ENCODE results near the gene CERS1.
"Not testable (repeated sequence)": the region's sequence is repeated elsewhere in the genome, so short reads cannot be mapped to it uniquely, and the experiment has no call there.

CERS1 gene

GRCh38 chr19:18908917-18909619, 13.1 kb upstream of the CERS1 start:
- Mint-ChIP-seq H3K4me3 (no peak overlapping the region), H3K36me3 (ENCODE audit: low read depth) (peaks cover 15% of the 10 kb centered on the region), H3K9me3 (no peaks in the 10 kb centered on the region), H3K27ac (no peak overlapping the region), H3K4me1 (ENCODE audit: low read depth) (no peaks in the 10 kb centered on the region), H3K27me3 (no peaks in the 10 kb centered on the region)

GRCh38 chr19:18906605-18907519, 10.9 kb upstream of the CERS1 start:
- Mint-ChIP-seq H3K4me1 (ENCODE audit: low read depth) (no peaks in the 10 kb centered on the region), H3K27me3 (no peaks in the 10 kb centered on the region), H3K4me3 (no peak overlapping the region), H3K9me3 (no peaks in the 10 kb centered on the region), H3K27ac (no peak overlapping the region), H3K36me3 (ENCODE audit: low read depth) (peaks cover 4% of the 10 kb centered on the region)

- H3K4me1 Mint-ChIP-seq (ENCODE audit: low read depth): no peaks in the 10 kb centered on the region
- H3K27ac Mint-ChIP-seq: no peak overlapping the region
- no peaks in the 10 kb centered on the region for H3K27me3 Mint-ChIP-seq
- H3K4me3 Mint-ChIP-seq: no peak overlapping the region
- H3K9me3 Mint-ChIP-seq: no peaks in the 10 kb centered on the region
- H3K36me3 Mint-ChIP-seq (ENCODE audit: low read depth): peaks cover 8% of the 10 kb centered on the region
These were observed 9.7 kb upstream of the CERS1 start for GRCh38 chr19:18905513-18906236.

- Mint-ChIP-seq H3K9me3 (no peaks in the 10 kb centered on the region), H3K4me1 (ENCODE audit: low read depth) (no peaks in the 10 kb centered on the region), H3K36me3 (ENCODE audit: low read depth) (peaks cover 11% of the 10 kb centered on the region), H3K4me3 (no peak overlapping the region), H3K27ac (no peak overlapping the region), H3K27me3 (no peaks in the 10 kb centered on the region)
These were observed 9.1 kb upstream of the CERS1 start for GRCh38 chr19:18905058-18905456.

GRCh38 chr19:18904334-18905057, 8.5 kb upstream of the CERS1 start:
- no peaks in the 10 kb centered on the region for H3K9me3 Mint-ChIP-seq
- H3K27me3 Mint-ChIP-seq: no peaks in the 10 kb centered on the region
- no peak overlapping the region for H3K4me3 Mint-ChIP-seq
- H3K4me1 Mint-ChIP-seq (ENCODE audit: low read depth): no peaks in the 10 kb centered on the region
- no peak overlapping the region for H3K27ac Mint-ChIP-seq
- H3K36me3 Mint-ChIP-seq (ENCODE audit: low read depth): peaks cover 7% of the 10 kb centered on the region

- Mint-ChIP-seq H3K9me3 (no peaks in the 10 kb centered on the region), H3K27ac (no peak overlapping the region), H3K27me3 (no peaks in the 10 kb centered on the region), H3K4me1 (ENCODE audit: low read depth) (no peaks in the 10 kb centered on the region), H3K4me3 (no peak overlapping the region), H3K36me3 (ENCODE audit: low read depth) (peaks cover 7% of the 10 kb centered on the region)
These were observed 7.4 kb upstream of the CERS1 start for GRCh38 chr19:18903156-18904037.

- H3K36me3 Mint-ChIP-seq (ENCODE audit: low read depth): not testable (repeated sequence)
These were observed 6.6 kb upstream of the CERS1 start for GRCh38 chr19:18902519-18902918.

GRCh38 chr19:18901491-18901890, 5.5 kb upstream of the CERS1 start:
- peaks cover 13% of the 10 kb centered on the region for H3K27me3 Mint-ChIP-seq
- peaks cover 7% of the 10 kb centered on the region for H3K36me3 Mint-ChIP-seq (ENCODE audit: low read depth)
- H3K4me1 Mint-ChIP-seq (ENCODE audit: low read depth): peaks cover 4% of the 10 kb centered on the region
- H3K4me3 Mint-ChIP-seq: no peak overlapping the region
- H3K27ac Mint-ChIP-seq: no peak overlapping the region
- no peaks in the 10 kb centered on the region for H3K9me3 Mint-ChIP-seq

More at GRCh38 chr19:18902519-18902918, 6.6 kb upstream of the CERS1 start:
- H3K27me3 Mint-ChIP-seq; H3K27ac Mint-ChIP-seq; H3K9me3 Mint-ChIP-seq; H3K4me3 Mint-ChIP-seq; H3K4me1 Mint-ChIP-seq (ENCODE audit: low read depth): not testable (repeated sequence)

GRCh38 chr19:18900700-18901481, 4.9 kb upstream of the CERS1 start:
- Mint-ChIP-seq H3K4me1 (ENCODE audit: low read depth) (peaks cover 6% of the 10 kb centered on the region), H3K27me3 (peaks cover 15% of the 10 kb centered on the region), H3K9me3 (no peaks in the 10 kb centered on the region), H3K4me3 (no peak overlapping the region), H3K36me3 (ENCODE audit: low read depth) (peaks cover 7% of the 10 kb centered on the region), H3K27ac (no peak overlapping the region)

GRCh38 chr19:18899624-18900560, 3.9 kb upstream of the CERS1 start:
- Mint-ChIP-seq H3K27ac (no peak overlapping the region), H3K9me3 (no peaks in the 10 kb centered on the region), H3K4me3 (no peak overlapping the region), H3K36me3 (ENCODE audit: low read depth) (peaks cover 7% of the 10 kb centered on the region), H3K4me1 (ENCODE audit: low read depth) (peaks cover 6% of the 10 kb centered on the region), H3K27me3 (peaks cover 17% of the 10 kb centered on the region)

GRCh38 chr19:18898607-18899408, 2.9 kb upstream of the CERS1 start:
- Mint-ChIP-seq H3K9me3 (no peaks in the 10 kb centered on the region), H3K27ac (no peak overlapping the region), H3K4me3 (no peak overlapping the region), H3K36me3 (ENCODE audit: low read depth) (peaks cover 7% of the 10 kb centered on the region), H3K27me3 (peaks cover 22% of the 10 kb centered on the region), H3K4me1 (ENCODE audit: low read depth) (peaks cover 9% of the 10 kb centered on the region)
